Measurements from ENCODE around the gene NOBOX. TPM values are rescaled to one million over a fixed set of nuclear protein-coding genes. Genes with fewer than 3 reads are reported as not detected.

Gene NOBOX
- total RNA-seq, 2 experiments from 2014 or later = not detected

Other genes starting within 250 kb of the NOBOX start
- 1 to 10 TPM in 1 of 2 experiments, under 1 TPM in 1; 0.87 to 1.6 TPM for gene CTAGE4, start 220.2 kb downstream of the NOBOX start, total RNA-seq
- 1 to 10 TPM; 2.3 to 2.8 TPM for gene ARHGEF35, start 207.9 kb downstream of the NOBOX start, total RNA-seq
- gene OR2A42, start 164.1 kb downstream of the NOBOX start, total RNA-seq = not detected
- gene OR2A7, start 138.9 kb downstream of the NOBOX start, total RNA-seq = 1 to 10 TPM; 2.0 to 2.1 TPM
- gene CTAGE8, start 134.4 kb downstream of the NOBOX start, total RNA-seq = under 1 TPM; 0.25 to 0.85 TPM
- gene OR2A1, start 91.3 kb downstream of the NOBOX start, total RNA-seq = not detected
- gene ARHGEF5, start 48.3 kb downstream of the NOBOX start, total RNA-seq = 1 to 10 TPM; 6.7 to 7.5 TPM

Measured in activated CD8-positive, alpha-beta T cell treated with anti-CD3 and anti-CD28 coated beads for 36 hours (primary cell).